ENCODE results near the gene PPM1B.
A peak's percentile ranks its signal among the peaks of the same experiment; 100 is the strongest.
"Not testable (repeated sequence)": the region's sequence is repeated elsewhere in the genome, so short reads cannot be mapped to it uniquely, and the experiment has no call there.

Gene PPM1B

GRCh38 chr2:44205169-44205568, 36.5 kb downstream of the PPM1B start:
- no peaks in the 10 kb centered on the region for H3K9me3 Mint-ChIP-seq
- H3K36me3 Mint-ChIP-seq, result peaks cover 33% of the 10 kb centered on the region
- H3K27ac Mint-ChIP-seq, result peak overlapping the region; percentile 84
- H3K27me3 Mint-ChIP-seq, result no peaks in the 10 kb centered on the region
- peaks cover 65% of the 10 kb centered on the region for H3K4me1 Mint-ChIP-seq
- peak overlapping the region; percentile 24 for H3K4me3 Mint-ChIP-seq

- Mint-ChIP-seq H3K27me3 (no peaks in the 10 kb centered on the region), H3K36me3 (peaks cover 24% of the 10 kb centered on the region), H3K4me3 (no peak overlapping the region), H3K27ac (no peak overlapping the region), H3K4me1 (peaks cover 53% of the 10 kb centered on the region), H3K9me3 (no peaks in the 10 kb centered on the region)
These were observed 38.4 kb downstream of the PPM1B start for GRCh38 chr2:44207102-44207501.

- not testable (repeated sequence) for H3K27me3 Mint-ChIP-seq, H3K4me3 Mint-ChIP-seq, H3K27ac Mint-ChIP-seq, H3K9me3 Mint-ChIP-seq
- H3K4me1 Mint-ChIP-seq, result peaks cover 52% of the 10 kb centered on the region
- H3K36me3 Mint-ChIP-seq, result peaks cover 23% of the 10 kb centered on the region
These were observed 39.0 kb downstream of the PPM1B start for GRCh38 chr2:44207648-44208047.

- Mint-ChIP-seq H3K4me1 (peaks cover 41% of the 10 kb centered on the region), H3K36me3 (peaks cover 13% of the 10 kb centered on the region), H3K9me3 (no peaks in the 10 kb centered on the region), H3K27ac (no peak overlapping the region), H3K4me3 (no peak overlapping the region), H3K27me3 (no peaks in the 10 kb centered on the region)
These were observed 41.7 kb downstream of the PPM1B start for GRCh38 chr2:44210362-44210761.

- Mint-ChIP-seq H3K9me3 (no peaks in the 10 kb centered on the region), H3K36me3 (peaks cover 17% of the 10 kb centered on the region)
These were observed 42.5 kb downstream of the PPM1B start for GRCh38 chr2:44211183-44211582.

GRCh38 chr2:44212302-44212701, 43.6 kb downstream of the PPM1B start:
- peaks cover 45% of the 10 kb centered on the region for H3K4me1 Mint-ChIP-seq
- peaks cover 17% of the 10 kb centered on the region for H3K36me3 Mint-ChIP-seq
- H3K27ac Mint-ChIP-seq, result no peak overlapping the region
- no peaks in the 10 kb centered on the region for H3K9me3 Mint-ChIP-seq
- no peak overlapping the region for H3K4me3 Mint-ChIP-seq
- no peaks in the 10 kb centered on the region for H3K27me3 Mint-ChIP-seq

More at GRCh38 chr2:44211183-44211582, 42.5 kb downstream of the PPM1B start:
- Mint-ChIP-seq H3K4me1 (peaks cover 44% of the 10 kb centered on the region), H3K4me3 (no peak overlapping the region), H3K27ac (no peak overlapping the region), H3K27me3 (no peaks in the 10 kb centered on the region)

GRCh38 chr2:44215827-44216226, 47.2 kb downstream of the PPM1B start:
- H3K27me3 Mint-ChIP-seq, result no peaks in the 10 kb centered on the region
- H3K9me3 Mint-ChIP-seq, result no peaks in the 10 kb centered on the region
- peak overlapping the region; percentile 85 for H3K27ac Mint-ChIP-seq
- peaks cover 41% of the 10 kb centered on the region for H3K4me1 Mint-ChIP-seq
- H3K4me3 Mint-ChIP-seq, result no peak overlapping the region
- peaks cover 11% of the 10 kb centered on the region for H3K36me3 Mint-ChIP-seq

- Mint-ChIP-seq H3K4me3 (no peak overlapping the region), H3K4me1 (peaks cover 34% of the 10 kb centered on the region), H3K9me3 (no peaks in the 10 kb centered on the region), H3K27ac (peak overlapping the region; percentile 31), H3K27me3 (no peaks in the 10 kb centered on the region), H3K36me3 (peaks cover 13% of the 10 kb centered on the region)
These were observed 50.1 kb downstream of the PPM1B start for GRCh38 chr2:44218771-44219170.

- Mint-ChIP-seq H3K27me3 (no peaks in the 10 kb centered on the region), H3K36me3 (peaks cover 3% of the 10 kb centered on the region)
These were observed 58.1 kb downstream of the PPM1B start for GRCh38 chr2:44226753-44227152.

GRCh38 chr2:44230378-44230777, 61.7 kb downstream of the PPM1B start:
- no peaks in the 10 kb centered on the region for H3K9me3 Mint-ChIP-seq
- H3K36me3 Mint-ChIP-seq, result no peaks in the 10 kb centered on the region
- no peak overlapping the region for H3K4me3 Mint-ChIP-seq
- no peak overlapping the region for H3K27ac Mint-ChIP-seq
- H3K4me1 Mint-ChIP-seq, result peaks cover 20% of the 10 kb centered on the region
- H3K27me3 Mint-ChIP-seq, result no peaks in the 10 kb centered on the region

More at GRCh38 chr2:44226753-44227152, 58.1 kb downstream of the PPM1B start:
- Mint-ChIP-seq H3K9me3 (no peaks in the 10 kb centered on the region), H3K27ac (no peak overlapping the region), H3K4me1 (peaks cover 18% of the 10 kb centered on the region), H3K4me3 (no peak overlapping the region)

- H3K36me3 Mint-ChIP-seq, result no peaks in the 10 kb centered on the region
- H3K4me1 Mint-ChIP-seq, result peaks cover 35% of the 10 kb centered on the region
- peak overlapping the region; percentile 27 for H3K27ac Mint-ChIP-seq
- no peak overlapping the region for H3K4me3 Mint-ChIP-seq
- no peaks in the 10 kb centered on the region for H3K9me3 Mint-ChIP-seq
- no peaks in the 10 kb centered on the region for H3K27me3 Mint-ChIP-seq
These were observed 64.9 kb downstream of the PPM1B start for GRCh38 chr2:44233450-44234128.

- no peaks in the 10 kb centered on the region for H3K27me3 Mint-ChIP-seq
- H3K4me3 Mint-ChIP-seq, result peak overlapping the region; percentile 69
- peak overlapping the region; percentile 87 for H3K27ac Mint-ChIP-seq
- no peaks in the 10 kb centered on the region for H3K9me3 Mint-ChIP-seq
- peaks cover 40% of the 10 kb centered on the region for H3K4me1 Mint-ChIP-seq
- H3K36me3 Mint-ChIP-seq, result no peaks in the 10 kb centered on the region
These were observed 68.5 kb downstream of the PPM1B start for GRCh38 chr2:44237221-44237620.

- Mint-ChIP-seq H3K27ac (no peak overlapping the region), H3K27me3 (no peaks in the 10 kb centered on the region), H3K36me3 (no peaks in the 10 kb centered on the region), H3K4me1 (peaks cover 41% of the 10 kb centered on the region), H3K9me3 (no peaks in the 10 kb centered on the region), H3K4me3 (no peak overlapping the region)
These were observed 74.2 kb downstream of the PPM1B start for GRCh38 chr2:44242904-44243303.

- H3K4me3 Mint-ChIP-seq, result peak overlapping the region; percentile 90
- no peaks in the 10 kb centered on the region for H3K27me3 Mint-ChIP-seq
- H3K4me1 Mint-ChIP-seq, result peaks cover 35% of the 10 kb centered on the region
- no peaks in the 10 kb centered on the region for H3K36me3 Mint-ChIP-seq
- peak overlapping the region; percentile 59 for H3K27ac Mint-ChIP-seq
- H3K9me3 Mint-ChIP-seq, result no peaks in the 10 kb centered on the region
These were observed 75.6 kb downstream of the PPM1B start for GRCh38 chr2:44244135-44244871.

- H3K4me1 Mint-ChIP-seq, result peaks cover 25% of the 10 kb centered on the region
- H3K27ac Mint-ChIP-seq, result no peak overlapping the region
- no peaks in the 10 kb centered on the region for H3K27me3 Mint-ChIP-seq
- no peaks in the 10 kb centered on the region for H3K36me3 Mint-ChIP-seq
- H3K4me3 Mint-ChIP-seq, result no peak overlapping the region
- H3K9me3 Mint-ChIP-seq, result no peaks in the 10 kb centered on the region
These were observed 76.6 kb downstream of the PPM1B start for GRCh38 chr2:44245083-44245861.

GRCh38 chr2:44246436-44246835, 77.8 kb downstream of the PPM1B start:
- H3K4me1 Mint-ChIP-seq, result peaks cover 25% of the 10 kb centered on the region
- no peaks in the 10 kb centered on the region for H3K9me3 Mint-ChIP-seq
- no peaks in the 10 kb centered on the region for H3K36me3 Mint-ChIP-seq
- H3K27me3 Mint-ChIP-seq, result no peaks in the 10 kb centered on the region
- no peak overlapping the region for H3K4me3 Mint-ChIP-seq
- H3K27ac Mint-ChIP-seq, result no peak overlapping the region

Measured in activated naive CD4-positive, alpha-beta T cell treated with anti-CD3 and anti-CD28 coated beads, Interleukin-2, amount 50 U/mL, for 24 hours (primary cell).